ENCODE data around the gene ENOX1.

ENOX1 gene

GRCh38 chr13:43245374-43245964, 541.3 kb downstream of the ENOX1 start:
- no peaks in the 10 kb centered on the region for H3K27me3 ChIP-seq (ENCODE audit: control insufficient read depth in 5 of 5, insufficient read depth in 4 of 5, low read length in 5 of 5)
- no peak overlapping the region for H3K27ac ChIP-seq (ENCODE audit: low read depth, low read length)
- no peaks in the 10 kb centered on the region for H3K9me3 ChIP-seq (ENCODE audit: control insufficient read depth in 5 of 5, low read length in 5 of 5)
- no peak overlapping the region for H3K9ac ChIP-seq (ENCODE audit: low read length in 5 of 5)
- H3K4me1 ChIP-seq (ENCODE audit: control insufficient read depth in 5 of 5, insufficient read depth in 5 of 5, low read length in 5 of 5), result no peaks in the 10 kb centered on the region
- no peaks in the 10 kb centered on the region for H3K36me3 ChIP-seq (ENCODE audit: control insufficient read depth in 5 of 5, insufficient read depth in 5 of 5, low read length in 5 of 5)
- H3K4me3 ChIP-seq (ENCODE audit: low read depth in 1 of 5, low read length in 5 of 5), result no peak overlapping the region

GRCh38 chr13:43244481-43244880, 542.3 kb downstream of the ENOX1 start:
- H3K27ac ChIP-seq (ENCODE audit: low read depth, low read length), result no peak overlapping the region
- no peaks in the 10 kb centered on the region for H3K27me3 ChIP-seq (ENCODE audit: control insufficient read depth in 5 of 5, insufficient read depth in 4 of 5, low read length in 5 of 5)
- H3K4me1 ChIP-seq (ENCODE audit: control insufficient read depth in 5 of 5, insufficient read depth in 5 of 5, low read length in 5 of 5), result no peaks in the 10 kb centered on the region
- H3K36me3 ChIP-seq (ENCODE audit: control insufficient read depth in 5 of 5, insufficient read depth in 5 of 5, low read length in 5 of 5), result no peaks in the 10 kb centered on the region
- H3K4me3 ChIP-seq (ENCODE audit: low read depth in 1 of 5, low read length in 5 of 5), result no peak overlapping the region
- H3K9me3 ChIP-seq (ENCODE audit: control insufficient read depth in 5 of 5, low read length in 5 of 5), result no peaks in the 10 kb centered on the region
- H3K9ac ChIP-seq (ENCODE audit: low read length in 5 of 5), result no peak overlapping the region

GRCh38 chr13:43243711-43244110, 543.1 kb downstream of the ENOX1 start:
- no peak overlapping the region for H3K4me3 ChIP-seq (ENCODE audit: low read depth in 1 of 5, low read length in 5 of 5)
- no peaks in the 10 kb centered on the region for H3K36me3 ChIP-seq (ENCODE audit: control insufficient read depth in 5 of 5, insufficient read depth in 5 of 5, low read length in 5 of 5)
- no peaks in the 10 kb centered on the region for H3K27me3 ChIP-seq (ENCODE audit: control insufficient read depth in 5 of 5, insufficient read depth in 4 of 5, low read length in 5 of 5)
- H3K9ac ChIP-seq (ENCODE audit: low read length in 5 of 5), result no peak overlapping the region
- H3K4me1 ChIP-seq (ENCODE audit: control insufficient read depth in 5 of 5, insufficient read depth in 5 of 5, low read length in 5 of 5), result no peaks in the 10 kb centered on the region
- H3K9me3 ChIP-seq (ENCODE audit: control insufficient read depth in 5 of 5, low read length in 5 of 5), result no peaks in the 10 kb centered on the region
- no peak overlapping the region for H3K27ac ChIP-seq (ENCODE audit: low read depth, low read length)

GRCh38 chr13:43242040-43242439, 544.7 kb downstream of the ENOX1 start:
- Histone ChIP-seq H3K27me3 (ENCODE audit: control insufficient read depth in 5 of 5, insufficient read depth in 4 of 5, low read length in 5 of 5) (no peaks in the 10 kb centered on the region), H3K9me3 (ENCODE audit: control insufficient read depth in 5 of 5, low read length in 5 of 5) (no peaks in the 10 kb centered on the region), H3K4me3 (ENCODE audit: low read depth in 1 of 5, low read length in 5 of 5) (no peak overlapping the region), H3K9ac (ENCODE audit: low read length in 5 of 5) (no peak overlapping the region), H3K36me3 (ENCODE audit: control insufficient read depth in 5 of 5, insufficient read depth in 5 of 5, low read length in 5 of 5) (no peaks in the 10 kb centered on the region), H3K27ac (ENCODE audit: low read depth, low read length) (no peak overlapping the region), H3K4me1 (ENCODE audit: control insufficient read depth in 5 of 5, insufficient read depth in 5 of 5, low read length in 5 of 5) (no peaks in the 10 kb centered on the region)

- Histone ChIP-seq H3K27ac (ENCODE audit: low read depth, low read length) (no peak overlapping the region), H3K4me3 (ENCODE audit: low read depth in 1 of 5, low read length in 5 of 5) (no peak overlapping the region), H3K4me1 (ENCODE audit: control insufficient read depth in 5 of 5, insufficient read depth in 5 of 5, low read length in 5 of 5) (no peaks in the 10 kb centered on the region), H3K9ac (ENCODE audit: low read length in 5 of 5) (no peak overlapping the region), H3K36me3 (ENCODE audit: control insufficient read depth in 5 of 5, insufficient read depth in 5 of 5, low read length in 5 of 5) (no peaks in the 10 kb centered on the region), H3K27me3 (ENCODE audit: control insufficient read depth in 5 of 5, insufficient read depth in 4 of 5, low read length in 5 of 5) (no peaks in the 10 kb centered on the region), H3K9me3 (ENCODE audit: control insufficient read depth in 5 of 5, low read length in 5 of 5) (no peaks in the 10 kb centered on the region)
These were observed 546.5 kb downstream of the ENOX1 start for GRCh38 chr13:43240278-43240677.

GRCh38 chr13:43239275-43239840, 547.4 kb downstream of the ENOX1 start:
- Histone ChIP-seq H3K27ac (ENCODE audit: low read depth, low read length) (no peak overlapping the region), H3K4me1 (ENCODE audit: control insufficient read depth in 5 of 5, insufficient read depth in 5 of 5, low read length in 5 of 5) (no peaks in the 10 kb centered on the region), H3K4me3 (ENCODE audit: low read depth in 1 of 5, low read length in 5 of 5) (no peak overlapping the region), H3K9ac (ENCODE audit: low read length in 5 of 5) (no peak overlapping the region), H3K9me3 (ENCODE audit: control insufficient read depth in 5 of 5, low read length in 5 of 5) (no peaks in the 10 kb centered on the region), H3K36me3 (ENCODE audit: control insufficient read depth in 5 of 5, insufficient read depth in 5 of 5, low read length in 5 of 5) (no peaks in the 10 kb centered on the region), H3K27me3 (ENCODE audit: control insufficient read depth in 5 of 5, insufficient read depth in 4 of 5, low read length in 5 of 5) (no peaks in the 10 kb centered on the region)

GRCh38 chr13:43238341-43239083, 548.3 kb downstream of the ENOX1 start:
- no peaks in the 10 kb centered on the region for H3K36me3 ChIP-seq (ENCODE audit: control insufficient read depth in 5 of 5, insufficient read depth in 5 of 5, low read length in 5 of 5)
- no peaks in the 10 kb centered on the region for H3K9me3 ChIP-seq (ENCODE audit: control insufficient read depth in 5 of 5, low read length in 5 of 5)
- no peak overlapping the region for H3K27ac ChIP-seq (ENCODE audit: low read depth, low read length)
- H3K9ac ChIP-seq (ENCODE audit: low read length in 5 of 5), result no peak overlapping the region
- H3K27me3 ChIP-seq (ENCODE audit: control insufficient read depth in 5 of 5, insufficient read depth in 4 of 5, low read length in 5 of 5), result no peaks in the 10 kb centered on the region
- H3K4me1 ChIP-seq (ENCODE audit: control insufficient read depth in 5 of 5, insufficient read depth in 5 of 5, low read length in 5 of 5), result peaks cover 0 to 4% (median 0%) of the 10 kb centered on the region in 5 donors
- no peak overlapping the region for H3K4me3 ChIP-seq (ENCODE audit: low read depth in 1 of 5, low read length in 5 of 5)

- Histone ChIP-seq H3K4me3 (ENCODE audit: low read depth in 1 of 5, low read length in 5 of 5) (no peak overlapping the region), H3K27me3 (ENCODE audit: control insufficient read depth in 5 of 5, insufficient read depth in 4 of 5, low read length in 5 of 5) (no peaks in the 10 kb centered on the region), H3K27ac (ENCODE audit: low read depth, low read length) (no peak overlapping the region), H3K9me3 (ENCODE audit: control insufficient read depth in 5 of 5, low read length in 5 of 5) (no peaks in the 10 kb centered on the region), H3K36me3 (ENCODE audit: control insufficient read depth in 5 of 5, insufficient read depth in 5 of 5, low read length in 5 of 5) (no peaks in the 10 kb centered on the region), H3K4me1 (ENCODE audit: control insufficient read depth in 5 of 5, insufficient read depth in 5 of 5, low read length in 5 of 5) (peaks cover 0 to 12% (median 2%) of the 10 kb centered on the region in 5 donors), H3K9ac (ENCODE audit: low read length in 5 of 5) (no peak overlapping the region)
These were observed 549.2 kb downstream of the ENOX1 start for GRCh38 chr13:43237616-43238015.

GRCh38 chr13:43235028-43235427, 551.7 kb downstream of the ENOX1 start:
- Histone ChIP-seq H3K9ac (ENCODE audit: low read length in 5 of 5) (no peak overlapping the region), H3K4me3 (ENCODE audit: low read depth in 1 of 5, low read length in 5 of 5) (no peak overlapping the region), H3K4me1 (ENCODE audit: control insufficient read depth in 5 of 5, insufficient read depth in 5 of 5, low read length in 5 of 5) (peaks cover 0 to 15% (median 2%) of the 10 kb centered on the region in 5 donors), H3K27ac (ENCODE audit: low read depth, low read length) (no peak overlapping the region), H3K27me3 (ENCODE audit: control insufficient read depth in 5 of 5, insufficient read depth in 4 of 5, low read length in 5 of 5) (no peaks in the 10 kb centered on the region), H3K36me3 (ENCODE audit: control insufficient read depth in 5 of 5, insufficient read depth in 5 of 5, low read length in 5 of 5) (no peaks in the 10 kb centered on the region), H3K9me3 (ENCODE audit: control insufficient read depth in 5 of 5, low read length in 5 of 5) (no peaks in the 10 kb centered on the region)

- peaks cover 0 to 15% (median 2%) of the 10 kb centered on the region in 5 donors for H3K4me1 ChIP-seq (ENCODE audit: control insufficient read depth in 5 of 5, insufficient read depth in 5 of 5, low read length in 5 of 5)
- no peaks in the 10 kb centered on the region for H3K27me3 ChIP-seq (ENCODE audit: control insufficient read depth in 5 of 5, insufficient read depth in 4 of 5, low read length in 5 of 5)
- H3K9me3 ChIP-seq (ENCODE audit: control insufficient read depth in 5 of 5, low read length in 5 of 5), result no peaks in the 10 kb centered on the region
- no peak overlapping the region for H3K4me3 ChIP-seq (ENCODE audit: low read depth in 1 of 5, low read length in 5 of 5)
- H3K27ac ChIP-seq (ENCODE audit: low read depth, low read length), result no peak overlapping the region
- no peaks in the 10 kb centered on the region for H3K36me3 ChIP-seq (ENCODE audit: control insufficient read depth in 5 of 5, insufficient read depth in 5 of 5, low read length in 5 of 5)
- no peak overlapping the region for H3K9ac ChIP-seq (ENCODE audit: low read length in 5 of 5)
These were observed 553.9 kb downstream of the ENOX1 start for GRCh38 chr13:43232873-43233265.
